Smooth muscle cell (in vitro differentiated cells): ENCODE data around the gene FAS. TPM values are rescaled to one million over a fixed set of nuclear protein-coding genes. Genes with fewer than 3 reads are reported as not detected.

ENCODE experiments used
- DNase-seq: peaks from one replicate; lab custom pipeline; 2025; ENCODE audit not compliant: unreplicated experiment; lab: John Stamatoyannopoulos, UW
- H2AFZ ChIP-seq: fragments of 200-600 bp; sonication (generic); 2 replicates; pipeline ENCODE4 v1.6.0; 2016; ENCODE audit warnings: antibody characterized with exemption, low read depth, mild to moderate bottlenecking
- H3F3A ChIP-seq: fragments of 200-600 bp; sonication (generic); 2 replicates; pipeline ENCODE4 v1.6.0; 2017; ENCODE audit warnings: antibody characterized with exemption, low read depth
- H3K27ac ChIP-seq: fragments of 200-600 bp; sonication (generic); 2 replicates; pipeline ENCODE4 v1.5.1; 2016; ENCODE audit warnings: low read depth, mild to moderate bottlenecking
- H3K27me3 ChIP-seq: fragments of 200-600 bp; sonication (generic); 2 replicates; pipeline ENCODE4 v1.6.1; 2016; ENCODE audit warnings: low read depth, mild to moderate bottlenecking
- H3K36me3 ChIP-seq: fragments of 200-600 bp; sonication (generic); 2 replicates; pipeline ENCODE4 v1.5.1; 2016; ENCODE audit warnings: low read depth
- H3K4me1 ChIP-seq: fragments of 200-600 bp; sonication (generic); 2 replicates; pipeline ENCODE4 v1.5.1; 2016; ENCODE audit warnings: low read depth
- H3K4me2 ChIP-seq: fragments of 200-600 bp; sonication (generic); 2 replicates; pipeline ENCODE4 v1.6.0; 2016; ENCODE audit warnings: mild to moderate bottlenecking
- H3K4me3 ChIP-seq: fragments of 200-600 bp; sonication (generic); 2 replicates; pipeline ENCODE4 v1.5.1; 2016; ENCODE audit warnings: mild to moderate bottlenecking
- H3K79me2 ChIP-seq: fragments of 200-600 bp; sonication (generic); 2 replicates; pipeline ENCODE4 v1.6.0; 2016; ENCODE audit warnings: low read depth, mild to moderate bottlenecking
- H3K9ac ChIP-seq: fragments of 200-600 bp; sonication (generic); 2 replicates; pipeline ENCODE4 v1.6.0; 2016; ENCODE audit warnings: low read depth
- H3K9me3 ChIP-seq: fragments of 200-600 bp; sonication (generic); replicated peaks from 2 replicates; pipeline ENCODE4 v1.5.1; 2016; ENCODE audit warnings: low read depth
- H4K20me1 ChIP-seq: fragments of 200-600 bp; sonication (generic); 2 replicates; pipeline ENCODE4 v1.6.0; 2016; ENCODE audit warnings: low read depth
- WGBS: methylation state at CpG from one replicate; pipeline ENCODE4 v1.1.7; 2016; ENCODE audit warnings: low lambda C conversion rate; 5-methylcytosine and 5-hydroxymethylcytosine counted together
- polyA plus RNA-seq: library from polyadenylated mRNA; unstranded; fragments of >200 nt; fragmentation: Nextera tagmentation; extraction: Ambion mirVana; gene quantifications from 2 replicates; pipeline ENCODE4 v1.2.1, GENCODE V29; 2016
- total RNA-seq: library from RNA; depleted of rRNA; stranded (reverse); fragments of >200 nt; gene quantifications from 2 replicates; pipeline ENCODE4 v1.2.3, GENCODE V29; 2014
- TF ChIP-seq, protein P1 (sequence below): fragments of 200-600 bp; sonication (generic); IDR thresholded peaks from 2 replicates; pipeline ENCODE4 v1.5.1; 2017; ENCODE audit warnings: borderline replicate concordance, mild to moderate bottlenecking, antibody characterized with exemption; ENCODE audit not compliant: insufficient read depth, poor library complexity, severe bottlenecking

Gene FAS
- total and polyA plus RNA-seq, 2 experiments from 2014 or later, result 14.4 to 21.8 TPM

DNA sequence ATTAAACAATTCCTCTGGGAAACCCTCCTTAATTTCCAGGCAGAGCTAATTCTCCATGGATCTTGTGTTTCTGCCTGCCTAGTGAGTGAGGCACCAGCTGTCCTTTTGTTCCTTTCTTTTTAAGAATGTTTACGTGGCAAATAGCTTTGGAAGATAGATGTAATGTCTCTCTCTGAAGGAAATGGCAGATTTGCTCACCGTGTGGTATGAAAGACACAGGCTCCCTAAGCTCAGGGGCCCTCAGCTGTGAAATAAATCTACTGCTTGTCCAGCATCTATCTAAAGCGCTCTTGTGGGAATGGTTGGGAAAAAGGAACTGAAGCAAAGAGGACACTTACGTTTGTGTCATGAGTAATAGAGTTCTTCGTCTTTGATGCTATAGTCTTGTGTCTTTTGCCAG, 64.6 kb downstream of the FAS start:
- TF ChIP-seq, protein P1, sequence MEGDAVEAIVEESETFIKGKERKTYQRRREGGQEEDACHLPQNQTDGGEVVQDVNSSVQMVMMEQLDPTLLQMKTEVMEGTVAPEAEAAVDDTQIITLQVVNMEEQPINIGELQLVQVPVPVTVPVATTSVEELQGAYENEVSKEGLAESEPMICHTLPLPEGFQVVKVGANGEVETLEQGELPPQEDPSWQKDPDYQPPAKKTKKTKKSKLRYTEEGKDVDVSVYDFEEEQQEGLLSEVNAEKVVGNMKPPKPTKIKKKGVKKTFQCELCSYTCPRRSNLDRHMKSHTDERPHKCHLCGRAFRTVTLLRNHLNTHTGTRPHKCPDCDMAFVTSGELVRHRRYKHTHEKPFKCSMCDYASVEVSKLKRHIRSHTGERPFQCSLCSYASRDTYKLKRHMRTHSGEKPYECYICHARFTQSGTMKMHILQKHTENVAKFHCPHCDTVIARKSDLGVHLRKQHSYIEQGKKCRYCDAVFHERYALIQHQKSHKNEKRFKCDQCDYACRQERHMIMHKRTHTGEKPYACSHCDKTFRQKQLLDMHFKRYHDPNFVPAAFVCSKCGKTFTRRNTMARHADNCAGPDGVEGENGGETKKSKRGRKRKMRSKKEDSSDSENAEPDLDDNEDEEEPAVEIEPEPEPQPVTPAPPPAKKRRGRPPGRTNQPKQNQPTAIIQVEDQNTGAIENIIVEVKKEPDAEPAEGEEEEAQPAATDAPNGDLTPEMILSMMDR, result no peak
- peak overlapping the region; percentile 9 for H2AFZ ChIP-seq
- 73% methylated on average over 5 of the region's 5 CpGs for WGBS

DNA sequence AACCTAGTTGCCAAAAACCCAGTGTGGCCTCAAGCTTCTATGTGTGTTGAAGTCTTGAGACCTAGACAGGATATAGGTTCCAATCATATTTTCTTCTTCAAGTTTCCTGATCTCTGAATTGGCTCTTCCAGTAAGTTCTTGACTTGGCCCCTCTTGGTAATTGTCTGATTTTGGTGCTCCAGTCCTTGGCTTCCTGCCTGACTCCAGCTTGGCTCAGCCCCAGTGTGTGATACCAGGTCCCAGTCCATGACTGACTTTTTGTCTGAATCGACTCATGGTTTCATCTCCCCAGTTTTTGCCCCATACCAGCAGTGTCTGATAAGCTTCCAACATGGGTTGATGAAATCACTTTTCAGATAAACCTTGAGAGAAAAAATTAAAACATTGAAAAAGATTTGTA, 72.3 kb downstream of the FAS start:
- Histone ChIP-seq H3K27ac (no peak overlapping the region), H3K9ac (no peak overlapping the region), H3K79me2 (no peaks in the 10 kb centered on the region), H3K4me3 (no peak overlapping the region), H3K9me3 (no peaks in the 10 kb centered on the region), H3K4me1 (no peaks in the 10 kb centered on the region), H3K4me2 (no peak overlapping the region), H3K36me3 (no peaks in the 10 kb centered on the region), H3K27me3 (peaks cover 41% of the 10 kb centered on the region), H4K20me1 (no peaks in the 10 kb centered on the region), H3F3A (no peaks in the 10 kb centered on the region), H2AFZ (no peak overlapping the region)
- TF ChIP-seq, protein P1, result no peak
- no peak for DNase-seq
- 75% methylated on average over 1 of the region's 1 CpG for WGBS

More for the DNA sequence above, 64.6 kb downstream of the FAS start:
- Histone ChIP-seq H3K4me3 (no peak overlapping the region), H3K4me2 (no peak overlapping the region), H3K27me3 (no peaks in the 10 kb centered on the region), H3K36me3 (no peaks in the 10 kb centered on the region), H3K79me2 (no peaks in the 10 kb centered on the region), H3K4me1 (peaks cover 4% of the 10 kb centered on the region), H3F3A (no peaks in the 10 kb centered on the region), H3K27ac (no peak overlapping the region), H3K9me3 (no peaks in the 10 kb centered on the region), H4K20me1 (no peaks in the 10 kb centered on the region), H3K9ac (no peak overlapping the region)
- DNase-seq, result no peak

DNA sequence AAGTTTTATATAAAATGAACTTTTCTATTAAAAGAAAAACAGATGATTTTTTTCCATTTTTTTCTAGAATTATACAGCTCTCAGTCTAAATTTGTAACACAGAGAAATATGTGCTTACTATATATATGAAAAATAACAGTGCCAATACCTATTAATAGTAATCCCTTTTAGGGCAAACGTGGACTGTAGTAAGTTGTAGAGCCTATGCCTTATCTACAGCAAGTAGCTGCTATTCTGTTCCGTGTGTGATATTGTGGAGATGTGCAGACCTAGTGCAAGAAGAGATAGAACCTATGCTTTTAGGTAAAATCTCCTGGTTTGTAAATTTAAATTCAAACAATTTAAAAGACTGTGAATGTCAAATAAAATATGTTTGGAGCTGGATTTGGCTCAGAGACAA, 72.9 kb downstream of the FAS start:
- Histone ChIP-seq H3F3A (no peaks in the 10 kb centered on the region), H3K4me3 (no peak overlapping the region), H3K79me2 (no peaks in the 10 kb centered on the region), H3K27me3 (peaks cover 46% of the 10 kb centered on the region), H2AFZ (no peak overlapping the region), H3K4me1 (no peaks in the 10 kb centered on the region), H3K9me3 (no peaks in the 10 kb centered on the region), H3K9ac (no peak overlapping the region), H3K27ac (no peak overlapping the region), H4K20me1 (no peaks in the 10 kb centered on the region), H3K36me3 (no peaks in the 10 kb centered on the region), H3K4me2 (no peak overlapping the region)
- 77% methylated on average over 2 of the region's 2 CpGs for WGBS
- TF ChIP-seq, protein P1, result no peak
- DNase-seq, result no peak

DNA sequence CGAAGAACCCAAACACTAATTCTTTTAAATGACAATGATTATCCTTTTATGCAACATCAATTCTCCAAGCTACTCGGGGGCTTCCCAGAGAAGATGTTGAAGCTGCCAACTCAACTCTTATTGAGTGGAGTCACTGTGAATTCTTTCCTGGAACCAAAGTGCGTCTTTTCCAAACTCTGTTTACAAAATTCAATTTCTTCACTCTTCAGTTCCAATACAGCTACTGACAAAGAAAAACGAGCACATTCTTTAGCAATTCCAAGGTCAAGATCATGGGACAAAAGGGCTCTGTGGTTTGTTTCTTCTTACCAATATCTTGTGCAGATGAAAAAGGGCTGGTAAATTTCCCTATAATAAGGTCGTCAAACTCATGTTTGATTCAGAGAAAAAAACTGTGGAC, 74.2 kb downstream of the FAS start:
- Histone ChIP-seq H3F3A (no peaks in the 10 kb centered on the region), H3K4me1 (no peaks in the 10 kb centered on the region), H4K20me1 (no peaks in the 10 kb centered on the region), H3K4me3 (no peak overlapping the region), H3K36me3 (no peaks in the 10 kb centered on the region), H3K9ac (no peak overlapping the region), H3K27me3 (peaks cover 49% of the 10 kb centered on the region), H3K27ac (no peak overlapping the region), H3K9me3 (no peaks in the 10 kb centered on the region), H2AFZ (no peak overlapping the region), H3K4me2 (no peak overlapping the region), H3K79me2 (no peaks in the 10 kb centered on the region)
- TF ChIP-seq, protein P1, result no peak
- DNase-seq, result no peak
- WGBS, result 83% methylated on average over 5 of the region's 5 CpGs
